Sigmoid colon (tissue), 7 donors: Measurements from ENCODE around the gene ZBTB2. TPM values are rescaled to one million over a fixed set of nuclear protein-coding genes. Genes with fewer than 3 reads are reported as not detected.

ENCODE experiments used
- DNase-seq: peaks from one replicate; pipeline ENCODE4 v3.0.0-alpha.2; 2019
- H3K27ac ChIP-seq, 4 donors: fragments of 200-600 bp; sonication (generic); one replicate each; pipeline ENCODE4 v1.5.1; 2016 to 2019; ENCODE audit warnings: mild to moderate bottlenecking in 1 of 4
- H3K27me3 ChIP-seq, 3 donors: fragments of 200-600 bp; sonication (generic); one replicate each; pipeline ENCODE4 v1.5.1; 2019; ENCODE audit warnings: mild to moderate bottlenecking in 1 of 3
- H3K36me3 ChIP-seq, 4 donors: fragments of 200-600 bp; sonication (generic); one replicate each; pipeline ENCODE4 v1.5.1; 2016 to 2019
- H3K4me1 ChIP-seq, 4 donors: fragments of 200-600 bp; sonication (generic); one replicate each; pipeline ENCODE4 v1.5.1; 2017 to 2019
- H3K4me3 ChIP-seq, 4 donors: fragments of 200-600 bp; sonication (generic); one replicate each; pipeline ENCODE4 v1.5.1; 2017 to 2019; ENCODE audit warnings: mild to moderate bottlenecking in 2 of 4, moderate library complexity in 1 of 4
- H3K9me3 ChIP-seq, 4 donors: fragments of 200-600 bp in 3 of 4; sonication (generic) in 3 of 4; one replicate each; pipeline versions ENCODE4 v1.5.1 to v1.6.1; 2013 to 2019
- EP300 ChIP-seq, 4 donors: sonication (generic); formaldehyde crosslinking; IDR thresholded peaks; one replicate each; pipeline ENCODE4 v1.6.1; 2017; ENCODE audit warnings: antibody characterized with exemption in 4 of 4
- POLR2A ChIP-seq, 2 donors: fragments of 450-650 bp; IDR thresholded peaks; one replicate each; pipeline ENCODE4 v1.6.1; 2016; ENCODE audit warnings: antibody characterized with exemption in 2 of 2, mild to moderate bottlenecking in 2 of 2, moderate library complexity in 2 of 2
- POLR2AphosphoS5 ChIP-seq, 4 donors: sonication (generic); formaldehyde crosslinking; IDR thresholded peaks; one replicate each; pipeline ENCODE4 v1.6.1; 2017; ENCODE audit warnings: antibody characterized with exemption in 4 of 4
- WGBS, 2 donors: extraction: QIAGEN DNeasy Blood & Tissue Kit; methylation state at CpG; one replicate each; pipeline ENCODE4 v1.1.7; 2013; 5-methylcytosine and 5-hydroxymethylcytosine counted together
- intact Hi-C: fragments of 100-400 bp; cut with DNase I; formaldehyde crosslinking; loops from one replicate; pipeline ENCODE4 v1.15.1; 2023
- polyA plus RNA-seq, 3 donors: library from polyadenylated mRNA; stranded (reverse); fragments of 200-250 nt; gene quantifications; one replicate each; pipeline ENCODE4 v1.2.3, GENCODE V29; 2013
- total RNA-seq, 4 donors: library from RNA; depleted of rRNA; stranded (reverse); fragments of >200 nt; gene quantifications; one replicate each; pipeline ENCODE4 v1.1.0, GENCODE V29; 2016
- TF ChIP-seq, protein P1 (sequence below), 4 experiments: fragments of 450-650 bp in 3 of 4; fragments of 200-600 bp in 1 of 4; IDR thresholded peaks; one replicate each; pipeline ENCODE4 v1.5.1; 2016 to 2019; ENCODE audit warnings: antibody characterized with exemption in 4 of 4, mild to moderate bottlenecking in 3 of 4, moderate library complexity in 2 of 4
- donor health status: healthy with polysubstance abuse.
- donor health status: Bipolar disorder and iron deficiency.
- donor health status: healthy.

ZBTB2 gene
- total and polyA plus RNA-seq, 7 donors, result 5.8 to 11.5 (median 8.6) TPM

DNA sequence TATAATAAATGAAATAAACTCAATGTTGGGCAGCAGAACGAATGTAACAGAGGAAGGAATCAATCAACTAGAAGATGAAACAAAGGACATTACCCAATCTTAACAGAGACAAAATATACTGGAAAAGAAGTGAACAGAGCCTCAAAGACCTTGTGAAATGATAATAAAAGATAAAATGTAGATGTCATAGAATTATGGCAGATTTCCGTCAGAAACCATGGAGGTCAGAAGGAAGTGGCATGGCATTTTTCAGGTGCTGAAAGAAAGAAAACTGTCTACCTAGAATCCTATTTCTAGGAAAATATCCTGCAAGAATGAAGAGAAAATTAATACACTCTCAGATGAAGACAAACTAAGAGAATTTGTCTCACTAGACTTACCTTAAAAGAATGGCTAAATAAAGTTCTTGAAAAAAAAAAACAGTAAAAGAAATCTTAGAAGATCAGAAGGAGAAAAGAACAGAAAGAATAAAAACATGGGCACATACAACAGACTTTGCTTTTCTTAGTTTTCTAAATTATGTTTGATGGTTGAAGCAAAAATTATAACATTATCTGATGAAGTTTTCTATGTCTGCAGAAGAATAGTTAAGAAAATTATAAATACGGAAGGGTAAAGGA is 23.4 kb upstream of the ZBTB2 start:
- H3K4me3 ChIP-seq, result no peak overlapping the region
- 93 to 99% methylated on average over 3 of the region's 3 CpGs for WGBS, 2 donors
- H3K36me3 ChIP-seq, result peaks cover 0 to 76% (median 4%) of the 10 kb centered on the region in 4 donors

GRCh38 chr6:151413372-151414145 is 22.2 kb upstream of the ZBTB2 start:
- no peaks in the 10 kb centered on the region for H3K4me1 ChIP-seq
- 91 to 95% methylated on average over 8 of the region's 8 CpGs for WGBS, 2 donors
- H3K4me3 ChIP-seq, result no peak overlapping the region
- no peaks in the 10 kb centered on the region for H3K9me3 ChIP-seq
- H3K36me3 ChIP-seq, result peaks cover 0 to 64% (median 4%) of the 10 kb centered on the region in 4 donors
- H3K27ac ChIP-seq, result no peak overlapping the region
- intact Hi-C loops, result no loop called here
- H3K27me3 ChIP-seq, result no peaks in the 10 kb centered on the region
- DNase-seq, result no peak
- TF ChIP-seq, protein P1, sequence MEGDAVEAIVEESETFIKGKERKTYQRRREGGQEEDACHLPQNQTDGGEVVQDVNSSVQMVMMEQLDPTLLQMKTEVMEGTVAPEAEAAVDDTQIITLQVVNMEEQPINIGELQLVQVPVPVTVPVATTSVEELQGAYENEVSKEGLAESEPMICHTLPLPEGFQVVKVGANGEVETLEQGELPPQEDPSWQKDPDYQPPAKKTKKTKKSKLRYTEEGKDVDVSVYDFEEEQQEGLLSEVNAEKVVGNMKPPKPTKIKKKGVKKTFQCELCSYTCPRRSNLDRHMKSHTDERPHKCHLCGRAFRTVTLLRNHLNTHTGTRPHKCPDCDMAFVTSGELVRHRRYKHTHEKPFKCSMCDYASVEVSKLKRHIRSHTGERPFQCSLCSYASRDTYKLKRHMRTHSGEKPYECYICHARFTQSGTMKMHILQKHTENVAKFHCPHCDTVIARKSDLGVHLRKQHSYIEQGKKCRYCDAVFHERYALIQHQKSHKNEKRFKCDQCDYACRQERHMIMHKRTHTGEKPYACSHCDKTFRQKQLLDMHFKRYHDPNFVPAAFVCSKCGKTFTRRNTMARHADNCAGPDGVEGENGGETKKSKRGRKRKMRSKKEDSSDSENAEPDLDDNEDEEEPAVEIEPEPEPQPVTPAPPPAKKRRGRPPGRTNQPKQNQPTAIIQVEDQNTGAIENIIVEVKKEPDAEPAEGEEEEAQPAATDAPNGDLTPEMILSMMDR (IDR thresholded peaks at IDR 0.05), result no peak
- TF ChIP-seq EP300 (IDR thresholded peaks at IDR 0.05) (no peak), POLR2AphosphoS5 (IDR thresholded peaks at IDR 0.05) (no peak)

More for the DNA sequence above, 23.4 kb upstream of the ZBTB2 start:
- Histone ChIP-seq H3K27ac (no peak overlapping the region), H3K27me3 (no peaks in the 10 kb centered on the region), H3K4me1 (no peaks in the 10 kb centered on the region), H3K9me3 (no peaks in the 10 kb centered on the region)
- no peak for TF ChIP-seq POLR2A (IDR thresholded peaks at IDR 0.05)
- no peak for TF ChIP-seq EP300 (IDR thresholded peaks at IDR 0.05)
- TF ChIP-seq, protein P1 (IDR thresholded peaks at IDR 0.05), result no peak
- TF ChIP-seq POLR2AphosphoS5 (IDR thresholded peaks at IDR 0.05), result no peak
- no peak for DNase-seq
- intact Hi-C loops, result no loop called here

DNA sequence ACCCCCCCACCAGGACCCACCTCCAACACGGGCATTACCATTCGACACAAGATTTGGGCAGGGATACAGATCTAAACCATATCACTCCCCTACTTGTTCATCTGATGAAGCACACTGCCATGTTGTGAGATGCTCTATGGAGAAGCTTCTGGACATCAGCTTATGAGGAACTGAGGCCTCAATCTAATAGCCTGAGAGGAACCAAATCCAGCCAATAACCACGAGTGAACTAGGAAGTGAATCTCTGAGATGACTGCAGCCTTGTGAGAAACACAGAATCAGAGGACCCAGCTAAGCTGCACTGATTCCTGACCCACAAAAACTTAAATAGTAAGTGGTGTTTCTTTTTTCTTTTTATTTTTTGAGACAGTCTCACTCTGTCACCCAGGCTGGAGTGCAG is 21.6 kb upstream of the ZBTB2 start:
- DNase-seq, result no peak
- Histone ChIP-seq H3K4me1 (no peaks in the 10 kb centered on the region), H3K9me3 (no peaks in the 10 kb centered on the region), H3K27me3 (no peaks in the 10 kb centered on the region), H3K27ac (no peak overlapping the region), H3K36me3 (peaks cover 0 to 64% (median 4%) of the 10 kb centered on the region in 4 donors), H3K4me3 (no peak overlapping the region)
- intact Hi-C loops, result no loop called here
- TF ChIP-seq POLR2AphosphoS5 (IDR thresholded peaks at IDR 0.05) (no peak), POLR2A (IDR thresholded peaks at IDR 0.05) (no peak), EP300 (IDR thresholded peaks at IDR 0.05) (no peak)
- TF ChIP-seq, protein P1 (IDR thresholded peaks at IDR 0.05), result no peak
- WGBS, 2 donors, result 86 to 92% methylated on average over 3 of the region's 3 CpGs

- no peak for TF ChIP-seq EP300 (IDR thresholded peaks at IDR 0.05)
- no peak for TF ChIP-seq POLR2A (IDR thresholded peaks at IDR 0.05)
- TF ChIP-seq, protein P1 (IDR thresholded peaks at IDR 0.05), result no peak
- no peak for TF ChIP-seq POLR2AphosphoS5 (IDR thresholded peaks at IDR 0.05)
- 97 to 98% methylated on average over 7 of the region's 7 CpGs for WGBS, 2 donors
- Histone ChIP-seq H3K4me1 (peaks cover 0 to 5% (median 0%) of the 10 kb centered on the region in 4 donors), H3K27ac (no peak overlapping the region), H3K9me3 (no peaks in the 10 kb centered on the region), H3K4me3 (no peak overlapping the region), H3K27me3 (no peaks in the 10 kb centered on the region), H3K36me3 (peaks cover 0 to 51% (median 0%) of the 10 kb centered on the region in 4 donors)
- intact Hi-C loops, result loop anchor here (10.0 kb wide), 1 partner anchor 65 kb away; no protein-coding TSS in a partner anchor
- no peak for DNase-seq
Measured at GRCh38 chr6:151409679-151410078, 18.3 kb upstream of the ZBTB2 start.
